ENCODE data around the gene TM6SF1. TPM values are rescaled to one million over a fixed set of nuclear protein-coding genes. Genes with fewer than 3 reads are reported as not detected.
A peak's percentile ranks its signal among the peaks of the same experiment; 100 is the strongest.

TM6SF1 gene
- polyA plus RNA-seq, 1 experiment: 15.1 TPM

DNA sequence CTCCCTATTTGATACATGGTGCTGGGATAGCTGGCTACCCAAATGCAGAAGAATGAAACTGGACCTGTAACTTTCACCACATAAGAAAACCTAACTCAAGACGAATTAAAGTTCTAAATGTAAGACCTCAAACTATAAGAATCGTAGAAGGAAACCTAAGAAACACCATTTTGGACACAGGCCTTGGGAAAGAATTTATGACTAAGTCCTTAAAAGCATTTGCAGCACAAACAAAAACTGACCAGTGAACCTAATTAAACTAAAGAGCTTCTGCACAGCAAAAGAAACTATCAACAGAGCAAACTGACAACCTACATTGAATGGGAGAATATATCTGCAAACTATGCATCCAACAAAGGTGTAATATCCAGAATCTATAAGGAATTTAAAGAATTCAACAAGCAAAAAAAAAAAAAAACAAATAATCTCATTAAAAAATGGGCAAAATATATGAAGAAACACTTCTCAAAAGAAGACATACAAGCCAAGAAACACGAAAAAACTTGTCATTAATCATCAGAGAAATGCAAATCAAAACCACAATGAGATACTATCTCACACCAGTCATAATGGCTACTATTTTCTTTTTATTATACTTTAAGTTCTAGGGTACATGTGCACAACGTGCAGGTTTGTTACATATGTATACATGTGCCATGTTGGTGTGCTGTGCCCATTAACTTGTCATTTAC lies 63.2 kb downstream of the TM6SF1 start:
- POLR2A ChIA-PET: interaction anchor here (0.6 kb wide), 1 partner anchor 430 kb away, joined by 3 read pairs; no protein-coding TSS in a partner anchor
- DNase-seq (ENCODE audit: low read depth, low spot score): peak; percentile 4

DNA sequence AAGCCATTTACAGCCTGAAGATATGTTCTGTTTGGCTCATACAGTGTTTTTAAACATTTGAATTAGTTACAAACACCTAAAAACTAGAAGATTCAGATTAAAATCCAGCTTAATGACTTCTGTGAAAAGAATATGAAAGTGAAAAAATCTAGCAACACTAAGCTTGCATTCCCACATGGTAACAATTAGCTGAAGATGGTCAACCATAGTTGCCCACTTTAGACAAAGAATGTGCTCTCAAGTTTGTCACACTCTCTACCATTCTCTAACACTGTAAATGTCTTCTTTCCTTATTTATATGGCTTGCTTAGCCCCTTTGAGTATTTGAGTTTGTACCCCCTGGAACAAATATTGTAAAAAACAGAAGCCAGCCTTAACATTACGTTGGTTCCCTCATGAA lies 67.4 kb downstream of the TM6SF1 start:
- Histone ChIP-seq H3K27ac (ENCODE audit: low read depth, low read length) (no peak overlapping the region), H3K9me3 (ENCODE audit: control insufficient read depth, insufficient read depth, low read length) (no peaks in the 10 kb centered on the region), H3K27me3 (ENCODE audit: control insufficient read depth, insufficient read depth, low read length) (no peaks in the 10 kb centered on the region), H3K4me3 (ENCODE audit: low read depth, low read length) (no peak overlapping the region)
- CTCF ChIA-PET: no interaction called here
- TF ChIP-seq, protein P1, sequence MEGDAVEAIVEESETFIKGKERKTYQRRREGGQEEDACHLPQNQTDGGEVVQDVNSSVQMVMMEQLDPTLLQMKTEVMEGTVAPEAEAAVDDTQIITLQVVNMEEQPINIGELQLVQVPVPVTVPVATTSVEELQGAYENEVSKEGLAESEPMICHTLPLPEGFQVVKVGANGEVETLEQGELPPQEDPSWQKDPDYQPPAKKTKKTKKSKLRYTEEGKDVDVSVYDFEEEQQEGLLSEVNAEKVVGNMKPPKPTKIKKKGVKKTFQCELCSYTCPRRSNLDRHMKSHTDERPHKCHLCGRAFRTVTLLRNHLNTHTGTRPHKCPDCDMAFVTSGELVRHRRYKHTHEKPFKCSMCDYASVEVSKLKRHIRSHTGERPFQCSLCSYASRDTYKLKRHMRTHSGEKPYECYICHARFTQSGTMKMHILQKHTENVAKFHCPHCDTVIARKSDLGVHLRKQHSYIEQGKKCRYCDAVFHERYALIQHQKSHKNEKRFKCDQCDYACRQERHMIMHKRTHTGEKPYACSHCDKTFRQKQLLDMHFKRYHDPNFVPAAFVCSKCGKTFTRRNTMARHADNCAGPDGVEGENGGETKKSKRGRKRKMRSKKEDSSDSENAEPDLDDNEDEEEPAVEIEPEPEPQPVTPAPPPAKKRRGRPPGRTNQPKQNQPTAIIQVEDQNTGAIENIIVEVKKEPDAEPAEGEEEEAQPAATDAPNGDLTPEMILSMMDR (IDR thresholded peaks at IDR 0.05; ENCODE audit: low read depth, low read length): no peak
- no peak for DNase-seq (ENCODE audit: low read depth, low spot score)
- POLR2A ChIA-PET: no interaction called here

More for the DNA sequence above, 63.2 kb downstream of the TM6SF1 start:
- Histone ChIP-seq H3K9me3 (ENCODE audit: control insufficient read depth, insufficient read depth, low read length) (peaks cover 6% of the 10 kb centered on the region), H3K27ac (ENCODE audit: low read depth, low read length) (no peak overlapping the region), H3K4me3 (ENCODE audit: low read depth, low read length) (no peak overlapping the region), H3K27me3 (ENCODE audit: control insufficient read depth, insufficient read depth, low read length) (no peaks in the 10 kb centered on the region)
- CTCF ChIA-PET: no interaction called here
- TF ChIP-seq, protein P1 (IDR thresholded peaks at IDR 0.05; ENCODE audit: low read depth, low read length): no peak

DNA sequence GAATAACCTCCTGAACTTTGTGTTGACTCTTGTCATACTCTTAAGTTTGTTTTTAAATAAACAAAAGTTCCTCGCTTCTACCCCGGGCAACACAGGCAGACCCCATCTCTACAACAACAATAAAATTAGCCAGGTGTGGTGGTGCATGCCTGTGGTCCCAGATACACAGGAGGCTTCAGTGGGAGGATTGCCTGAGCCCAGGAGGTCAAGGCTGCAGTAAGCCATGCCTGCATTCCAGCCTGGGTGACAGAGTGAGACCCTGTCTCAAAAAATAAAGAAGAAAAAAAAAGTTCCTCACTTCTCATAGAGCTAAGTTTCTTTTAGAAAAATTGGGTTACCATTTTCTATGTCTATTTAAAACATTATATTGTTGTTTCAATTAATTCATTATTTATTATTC lies 70.9 kb downstream of the TM6SF1 start:
- ChIA-PET POLR2A (no interaction called here), CTCF (no interaction called here)
- H3K27ac ChIP-seq (ENCODE audit: low read depth, low read length): no peak overlapping the region

DNA sequence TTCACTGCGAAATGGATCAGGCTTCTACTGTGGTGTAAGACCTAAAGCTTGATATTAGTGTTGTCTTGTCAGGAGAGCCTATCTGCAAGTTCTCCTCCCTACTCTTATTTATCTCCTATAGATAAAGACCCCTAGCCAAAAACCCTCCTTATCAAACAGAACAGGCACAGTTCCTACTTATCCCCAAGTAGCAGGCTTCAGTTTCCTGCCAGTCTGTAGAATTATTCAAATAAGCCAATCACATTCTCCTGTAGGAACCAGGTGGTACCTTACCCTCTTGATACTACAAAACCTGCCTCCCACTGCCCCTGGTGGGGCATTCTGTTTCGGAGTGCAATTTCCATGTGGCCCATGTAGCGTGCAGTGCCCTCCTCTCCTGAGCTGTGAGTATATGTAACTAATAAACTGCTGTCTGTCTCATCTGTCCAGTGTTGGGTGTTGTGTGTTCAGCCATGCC lies 71.5 kb downstream of the TM6SF1 start:
- Histone ChIP-seq H3K27me3 (ENCODE audit: control insufficient read depth, insufficient read depth, low read length) (no peaks in the 10 kb centered on the region), H3K9me3 (ENCODE audit: control insufficient read depth, insufficient read depth, low read length) (no peaks in the 10 kb centered on the region), H3K4me3 (ENCODE audit: low read depth, low read length) (no peak overlapping the region), H3K27ac (ENCODE audit: low read depth, low read length) (no peak overlapping the region)
- ChIA-PET CTCF (no interaction called here), POLR2A (no interaction called here)
- TF ChIP-seq, protein P1 (IDR thresholded peaks at IDR 0.05; ENCODE audit: low read depth, low read length): no peak
- no peak for DNase-seq (ENCODE audit: low read depth, low spot score)

More for the DNA sequence above, 70.9 kb downstream of the TM6SF1 start:
- no peak overlapping the region for H3K4me3 ChIP-seq (ENCODE audit: low read depth, low read length)
- TF ChIP-seq, protein P1 (IDR thresholded peaks at IDR 0.05; ENCODE audit: low read depth, low read length): no peak
- H3K9me3 ChIP-seq (ENCODE audit: control insufficient read depth, insufficient read depth, low read length): no peaks in the 10 kb centered on the region
- no peaks in the 10 kb centered on the region for H3K27me3 ChIP-seq (ENCODE audit: control insufficient read depth, insufficient read depth, low read length)
- no peak for DNase-seq (ENCODE audit: low read depth, low spot score)

DNA sequence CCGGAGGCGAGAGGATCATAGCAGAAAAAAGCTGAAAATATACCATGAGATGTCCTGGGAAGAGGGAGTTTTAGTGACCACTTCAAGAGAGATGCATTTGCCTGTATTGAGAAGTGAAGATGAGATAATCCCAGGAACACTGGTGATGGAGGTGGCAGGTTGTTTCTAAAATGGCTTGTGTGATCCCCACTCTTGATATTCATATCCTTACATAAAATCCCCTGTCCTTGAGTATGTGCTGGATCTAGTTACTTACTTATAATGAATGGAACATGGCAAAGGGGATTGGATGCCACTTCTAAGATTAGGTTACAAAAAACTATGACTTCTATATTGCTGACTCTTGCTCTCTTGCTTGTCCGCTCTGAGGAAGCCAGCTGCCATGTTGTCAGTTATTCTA lies 78.1 kb downstream of the TM6SF1 start:
- ChIA-PET POLR2A (no interaction called here), CTCF (no interaction called here)
- Histone ChIP-seq H3K4me3 (ENCODE audit: low read depth, low read length) (no peak overlapping the region), H3K27ac (ENCODE audit: low read depth, low read length) (no peak overlapping the region), H3K9me3 (ENCODE audit: control insufficient read depth, insufficient read depth, low read length) (no peaks in the 10 kb centered on the region), H3K27me3 (ENCODE audit: control insufficient read depth, insufficient read depth, low read length) (no peaks in the 10 kb centered on the region)
- TF ChIP-seq, protein P1 (IDR thresholded peaks at IDR 0.05; ENCODE audit: low read depth, low read length): no peak
- DNase-seq (ENCODE audit: low read depth, low spot score): no peak

Small RNAs within 50 kb of the gene (small RNA-seq; reads per million reads assigned to genes)
- not detected for gene MIR4515 (ENCODE audit: insufficient read length, low read depth)

Other genes with a start within 250 kb of the TM6SF1 start
- gene HOMER2, start 154.9 kb upstream of the TM6SF1 start, polyA plus RNA-seq (2011; rRNA removed): 0.61 and 1.1 TPM in 2 replicates
- gene RAMAC, start 121.4 kb upstream of the TM6SF1 start, polyA plus RNA-seq (2011; rRNA removed): 29.4 and 37.4 TPM in 2 replicates
- gene C15orf40, start 96.0 kb upstream of the TM6SF1 start, polyA plus RNA-seq (2011; rRNA removed): 16.7 and 17.3 TPM in 2 replicates
- gene BTBD1, start 40.4 kb upstream of the TM6SF1 start, polyA plus RNA-seq (2011; rRNA removed): 89.8 and 113 TPM in 2 replicates
- 48.4 and 71.6 TPM in 2 replicates for gene HDGFL3, start 100.2 kb downstream of the TM6SF1 start, polyA plus RNA-seq (2011; rRNA removed)
- gene BNC1, start 177.0 kb downstream of the TM6SF1 start, polyA plus RNA-seq (2011; rRNA removed): 2.2 and 2.6 TPM in 2 replicates